ENCODE measurements around the gene PAIP2B.

PAIP2B gene

GRCh38 chr2:71150082-71150816 is 76.7 kb downstream of the PAIP2B start:
- no peak for DNase-seq

DNA sequence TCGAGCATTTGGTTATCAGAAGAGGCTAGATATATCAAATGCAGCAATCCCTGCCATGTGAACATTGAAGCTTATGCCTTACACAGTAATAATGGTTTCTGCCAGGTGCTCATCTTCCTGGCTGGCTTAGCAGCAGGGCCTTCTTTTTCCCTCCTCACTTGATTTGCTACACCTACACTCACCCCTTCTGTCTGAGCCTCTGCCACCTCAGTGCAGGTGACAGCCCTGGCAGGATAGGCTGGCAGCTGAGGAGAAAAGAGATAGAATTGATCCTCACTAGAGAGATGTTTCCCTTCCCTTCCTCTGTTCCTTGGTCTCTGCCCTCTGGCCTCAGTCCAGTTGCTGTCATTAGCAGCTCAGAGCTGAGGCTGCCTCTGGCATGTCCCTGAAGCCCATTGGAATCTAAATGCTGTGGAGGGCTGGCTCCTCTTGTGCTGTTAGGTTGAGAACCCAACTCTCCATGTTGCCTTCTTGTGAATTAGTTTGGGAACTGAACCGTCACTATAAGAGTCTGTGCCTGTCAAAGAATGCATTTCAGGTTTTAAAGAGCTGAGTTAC is 78.3 kb downstream of the PAIP2B start:
- no peak for DNase-seq

DNA sequence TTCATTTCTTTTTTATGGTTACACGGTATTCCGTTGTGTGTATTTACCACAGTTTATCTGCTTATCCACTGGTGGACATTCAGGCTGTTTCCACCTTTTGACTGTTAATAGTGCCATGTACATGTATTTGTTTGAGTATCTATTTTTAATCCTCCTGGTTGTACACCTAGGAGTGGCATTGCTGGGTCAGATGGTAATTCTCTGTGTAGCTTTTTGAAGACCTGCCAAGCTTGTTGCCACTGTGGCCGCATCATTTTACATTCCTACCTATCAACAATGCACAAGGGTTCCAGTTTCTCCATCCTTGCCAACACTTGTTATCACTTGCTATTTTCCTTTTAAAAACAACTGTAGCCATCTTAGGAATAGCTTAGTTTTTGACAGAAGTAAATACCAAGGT is 83.1 kb downstream of the PAIP2B start:
- no peak for DNase-seq

GRCh38 chr2:71136174-71136573 is 90.7 kb downstream of the PAIP2B start:
- DNase-seq, result no peak

- DNase-seq, result no peak
Observed at GRCh38 chr2:71133603-71134002, 93.3 kb downstream of the PAIP2B start.
